ENCODE data around the gene NCKAP5.

DNA sequence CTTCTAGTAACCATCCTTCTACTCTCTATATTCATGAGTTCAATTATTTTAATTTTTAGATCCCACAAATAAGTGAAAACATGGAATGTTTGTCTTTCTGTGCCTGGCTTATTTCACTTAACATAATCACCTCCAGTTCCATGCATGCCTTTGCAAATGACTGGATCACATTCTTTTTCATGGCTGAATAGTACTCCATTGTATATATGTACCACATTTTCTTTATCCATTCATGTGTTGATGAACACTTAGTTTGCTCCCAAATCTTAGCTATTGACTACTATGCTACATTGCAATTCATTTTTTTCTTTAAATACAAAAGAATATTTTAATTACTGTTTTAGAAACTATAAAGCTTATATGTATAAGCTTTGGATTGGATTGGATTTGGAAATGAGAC is 657.8 kb downstream of the NCKAP5 start:
- no peak for TF ChIP-seq EZH2 (IDR thresholded peaks at IDR 0.05; ENCODE audit: insufficient read depth, low read length)
- TF ChIP-seq, protein P1, sequence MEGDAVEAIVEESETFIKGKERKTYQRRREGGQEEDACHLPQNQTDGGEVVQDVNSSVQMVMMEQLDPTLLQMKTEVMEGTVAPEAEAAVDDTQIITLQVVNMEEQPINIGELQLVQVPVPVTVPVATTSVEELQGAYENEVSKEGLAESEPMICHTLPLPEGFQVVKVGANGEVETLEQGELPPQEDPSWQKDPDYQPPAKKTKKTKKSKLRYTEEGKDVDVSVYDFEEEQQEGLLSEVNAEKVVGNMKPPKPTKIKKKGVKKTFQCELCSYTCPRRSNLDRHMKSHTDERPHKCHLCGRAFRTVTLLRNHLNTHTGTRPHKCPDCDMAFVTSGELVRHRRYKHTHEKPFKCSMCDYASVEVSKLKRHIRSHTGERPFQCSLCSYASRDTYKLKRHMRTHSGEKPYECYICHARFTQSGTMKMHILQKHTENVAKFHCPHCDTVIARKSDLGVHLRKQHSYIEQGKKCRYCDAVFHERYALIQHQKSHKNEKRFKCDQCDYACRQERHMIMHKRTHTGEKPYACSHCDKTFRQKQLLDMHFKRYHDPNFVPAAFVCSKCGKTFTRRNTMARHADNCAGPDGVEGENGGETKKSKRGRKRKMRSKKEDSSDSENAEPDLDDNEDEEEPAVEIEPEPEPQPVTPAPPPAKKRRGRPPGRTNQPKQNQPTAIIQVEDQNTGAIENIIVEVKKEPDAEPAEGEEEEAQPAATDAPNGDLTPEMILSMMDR (IDR thresholded peaks at IDR 0.05; ENCODE audit: insufficient read depth, low read depth, low read length), result no peak
